Spleen (tissue), 7 donors: ENCODE results near the gene ZBTB3.

Experiments used
- POLR2A ChIP-seq, 3 donors: fragments of 450-650 bp; IDR thresholded peaks; one replicate each; pipeline ENCODE4 v1.5.1; 2017; ENCODE audit warnings: antibody characterized with exemption in 3 of 3, mild to moderate bottlenecking in 1 of 3
- TF ChIP-seq, protein P1 (sequence below), 11 experiments: fragments of 200-600 bp in 7 of 11; fragments of 450-650 bp in 4 of 11; sonication (generic) in 4 of 11; IDR thresholded peaks in 8 of 11; conservative IDR thresholded peaks in 3 of 11; 1 replicate in 7 of 11; 2 replicates in 4 of 11; pipeline versions ENCODE4 v1.4.0 to v1.8.0; 2016 to 2021; ENCODE audit warnings: antibody characterized with exemption in 11 of 11, inconsistent platforms in 4 of 11, mild to moderate bottlenecking in 1 of 11
- donor health status: DM: no; HTN: no; CAD: no; lungs with moderate emphysema.
- donor health status: DM: no; HTN: no; CAD: no.
- donor health status: DM: no; HTN: no; CAD: no.

DNA sequence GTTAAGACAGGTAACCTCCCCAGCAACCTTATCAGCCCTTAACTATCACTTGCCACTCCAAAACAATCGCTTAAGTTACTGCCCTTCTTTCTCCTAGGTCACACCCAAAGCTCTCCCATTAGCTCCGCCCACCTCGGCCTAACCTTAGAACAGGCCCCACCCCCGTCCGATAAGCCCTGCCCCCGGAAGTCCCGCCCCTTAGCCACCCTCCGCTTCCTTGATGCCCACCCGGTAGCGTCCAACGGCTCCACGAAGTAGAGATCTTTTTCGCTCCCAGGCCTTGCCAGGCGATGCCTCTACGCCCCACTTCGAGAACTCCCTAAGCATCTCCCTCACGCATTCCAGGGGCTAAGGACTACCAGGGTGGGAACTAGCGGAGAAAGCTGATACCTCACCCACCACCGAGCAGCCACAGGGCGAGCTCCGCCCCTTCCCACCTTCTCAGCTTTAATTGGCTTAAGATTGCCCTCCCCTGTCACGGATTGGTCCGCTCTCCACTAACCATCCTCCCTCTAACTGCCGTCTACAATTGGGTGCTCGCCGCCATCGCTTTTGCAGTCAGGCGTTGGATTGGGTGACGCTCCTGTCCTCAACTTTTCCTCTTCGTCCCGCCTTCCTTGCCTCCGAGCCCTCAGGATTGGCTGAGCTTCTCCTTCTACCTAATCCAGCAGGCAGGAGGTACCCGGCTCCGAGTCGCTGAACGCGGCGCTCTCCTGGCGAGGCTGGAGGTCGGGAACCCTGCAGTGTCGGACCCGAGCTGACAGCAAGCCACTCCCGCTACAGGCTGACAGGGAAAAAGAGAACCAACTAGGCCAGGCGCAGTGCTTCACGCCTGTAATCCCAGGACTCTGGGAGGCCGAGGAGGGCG, at the start of gene ZBTB3:
- TF ChIP-seq, protein P1, sequence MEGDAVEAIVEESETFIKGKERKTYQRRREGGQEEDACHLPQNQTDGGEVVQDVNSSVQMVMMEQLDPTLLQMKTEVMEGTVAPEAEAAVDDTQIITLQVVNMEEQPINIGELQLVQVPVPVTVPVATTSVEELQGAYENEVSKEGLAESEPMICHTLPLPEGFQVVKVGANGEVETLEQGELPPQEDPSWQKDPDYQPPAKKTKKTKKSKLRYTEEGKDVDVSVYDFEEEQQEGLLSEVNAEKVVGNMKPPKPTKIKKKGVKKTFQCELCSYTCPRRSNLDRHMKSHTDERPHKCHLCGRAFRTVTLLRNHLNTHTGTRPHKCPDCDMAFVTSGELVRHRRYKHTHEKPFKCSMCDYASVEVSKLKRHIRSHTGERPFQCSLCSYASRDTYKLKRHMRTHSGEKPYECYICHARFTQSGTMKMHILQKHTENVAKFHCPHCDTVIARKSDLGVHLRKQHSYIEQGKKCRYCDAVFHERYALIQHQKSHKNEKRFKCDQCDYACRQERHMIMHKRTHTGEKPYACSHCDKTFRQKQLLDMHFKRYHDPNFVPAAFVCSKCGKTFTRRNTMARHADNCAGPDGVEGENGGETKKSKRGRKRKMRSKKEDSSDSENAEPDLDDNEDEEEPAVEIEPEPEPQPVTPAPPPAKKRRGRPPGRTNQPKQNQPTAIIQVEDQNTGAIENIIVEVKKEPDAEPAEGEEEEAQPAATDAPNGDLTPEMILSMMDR (IDR thresholded peaks at IDR 0.05 in 8 of 11, conservative IDR thresholded peaks at IDR 0.05 in 3 of 11) = peak in 6 of 11 experiments; percentile 30 to 73 (median 40)
- peak; percentile 38 to 63 (median 38) for TF ChIP-seq POLR2A (IDR thresholded peaks at IDR 0.05)
